Neuron (in vitro differentiated cells): ENCODE data around the gene SERPINB6.
"Not testable (repeated sequence)": the region's sequence is repeated elsewhere in the genome, so short reads cannot be mapped to it uniquely, and the experiment has no call there.

Source experiments
- H2AFZ ChIP-seq: one replicate; pipeline ENCODE4 v1.6.1; 2013; ENCODE audit warnings: low read depth, mild to moderate bottlenecking, inconsistent platforms, low read length, moderate library complexity
- H3K27me3 ChIP-seq: one replicate; pipeline ENCODE4 v1.6.1; 2013; ENCODE audit warnings: low read length; ENCODE audit not compliant: insufficient read depth
- H3K36me3 ChIP-seq: one replicate; pipeline ENCODE4 v1.6.1; 2013; ENCODE audit warnings: low read length; ENCODE audit not compliant: insufficient read depth
- H3K4me1 ChIP-seq: one replicate; pipeline ENCODE4 v1.6.1; 2013; ENCODE audit warnings: low read length; ENCODE audit not compliant: insufficient read depth
- H3K4me3 ChIP-seq: 2 replicates; pipeline ENCODE4 v1.5.1; 2013; ENCODE audit warnings: mild to moderate bottlenecking, low read length, moderate library complexity
- H3K9me3 ChIP-seq: one replicate; pipeline ENCODE4 v1.6.1; 2013; ENCODE audit warnings: low read length

Gene SERPINB6

GRCh38 chr6:2931055-2931454, 40.3 kb downstream of the SERPINB6 start:
- Histone ChIP-seq H3K4me1 (peaks cover 6% of the 10 kb centered on the region), H3K4me3 (no peak overlapping the region), H3K27me3 (no peaks in the 10 kb centered on the region), H2AFZ (no peak overlapping the region), H3K36me3 (no peaks in the 10 kb centered on the region), H3K9me3 (peaks cover 2% of the 10 kb centered on the region)

DNA sequence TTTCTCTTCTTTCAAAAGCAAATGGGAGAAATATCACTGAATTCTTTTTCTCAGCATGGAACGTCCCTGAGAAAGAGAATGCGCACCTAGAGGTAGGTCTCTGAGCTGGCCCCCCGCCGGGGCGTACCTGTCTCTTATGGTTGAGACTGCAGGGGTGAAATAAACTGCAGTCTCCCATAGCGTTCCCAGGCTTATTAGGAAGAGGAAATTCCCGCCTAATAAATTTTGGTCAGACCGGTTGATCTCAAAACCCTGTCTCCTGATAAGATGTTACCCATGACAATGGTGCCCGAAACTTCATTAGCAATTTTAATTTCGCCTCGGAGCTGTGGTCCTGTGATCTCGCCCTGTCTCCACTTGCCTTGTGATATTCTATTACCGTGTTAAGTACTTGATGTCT, 43.4 kb downstream of the SERPINB6 start:
- H2AFZ ChIP-seq, H3K27me3 ChIP-seq, H3K4me1 ChIP-seq, H3K36me3 ChIP-seq, H3K9me3 ChIP-seq, H3K4me3 ChIP-seq: not testable (repeated sequence)

GRCh38 chr6:2925842-2926747, 45.3 kb downstream of the SERPINB6 start:
- not testable (repeated sequence) for H3K4me3 ChIP-seq, H3K9me3 ChIP-seq, H3K27me3 ChIP-seq, H3K36me3 ChIP-seq, H2AFZ ChIP-seq, H3K4me1 ChIP-seq

DNA sequence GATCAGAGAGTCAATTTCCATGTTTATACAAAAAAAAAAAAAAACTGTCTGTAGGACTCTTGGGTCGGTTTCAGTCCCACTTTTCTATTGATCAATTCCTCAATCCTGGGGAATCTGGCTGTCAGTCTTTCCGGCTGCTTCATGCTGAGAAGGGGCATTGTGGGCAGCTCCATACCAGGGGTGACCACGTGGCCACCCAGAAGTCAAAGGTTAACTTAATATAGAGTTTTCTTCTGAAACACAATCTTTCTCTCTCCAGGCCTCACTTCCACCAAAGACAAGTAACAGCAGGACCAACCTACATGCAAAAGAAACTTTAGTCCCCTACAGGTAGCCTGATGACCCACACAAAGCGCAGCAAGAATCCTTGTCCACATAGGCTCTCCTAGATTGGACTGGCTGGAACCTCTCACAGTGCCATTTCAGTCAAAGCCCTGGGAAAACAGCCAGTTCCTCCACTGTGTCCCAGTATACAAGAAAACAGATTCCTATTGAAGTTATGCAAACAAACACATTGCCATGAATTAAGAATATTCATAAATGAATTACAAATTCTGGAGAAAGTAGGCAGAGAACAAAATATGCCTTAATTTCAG, 49.7 kb downstream of the SERPINB6 start:
- H3K4me3 ChIP-seq, result no peak overlapping the region
- no peaks in the 10 kb centered on the region for H3K36me3 ChIP-seq
- H3K4me1 ChIP-seq, result peaks cover 5% of the 10 kb centered on the region
- H3K27me3 ChIP-seq, result peaks cover 2% of the 10 kb centered on the region
- H3K9me3 ChIP-seq, result peaks cover 3% of the 10 kb centered on the region
- no peak overlapping the region for H2AFZ ChIP-seq

DNA sequence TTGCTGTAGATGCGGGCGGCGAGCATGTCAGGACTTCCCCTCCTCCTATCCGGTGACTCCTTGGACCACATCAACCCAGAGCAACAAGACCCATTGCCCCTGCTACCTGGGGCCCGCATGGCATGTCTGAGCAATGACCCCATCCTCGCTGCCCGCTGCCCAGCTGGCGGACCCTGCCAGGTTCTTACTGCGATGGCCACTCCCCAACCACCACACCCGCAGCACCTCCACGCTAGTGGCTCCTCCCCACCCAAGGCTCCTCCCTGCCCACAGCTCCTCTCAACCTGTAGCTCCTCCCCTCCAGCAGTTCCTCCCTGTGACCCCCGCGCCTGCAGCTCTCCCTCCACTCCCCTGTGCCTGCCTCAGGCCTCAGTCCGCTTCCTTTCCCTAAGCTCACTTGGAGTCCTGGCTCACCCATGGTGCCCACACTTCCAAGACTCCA, 50.7 kb downstream of the SERPINB6 start:
- H3K4me1 ChIP-seq, result peaks cover 12% of the 10 kb centered on the region
- no peak overlapping the region for H3K4me3 ChIP-seq
- H2AFZ ChIP-seq, result no peak overlapping the region
- H3K36me3 ChIP-seq, result no peaks in the 10 kb centered on the region
- H3K9me3 ChIP-seq, result peaks cover 3% of the 10 kb centered on the region
- H3K27me3 ChIP-seq, result peaks cover 2% of the 10 kb centered on the region

GRCh38 chr6:2919886-2920285, 51.5 kb downstream of the SERPINB6 start:
- H3K36me3 ChIP-seq, result no peaks in the 10 kb centered on the region
- H3K27me3 ChIP-seq, result peaks cover 2% of the 10 kb centered on the region
- no peak overlapping the region for H2AFZ ChIP-seq
- peaks cover 3% of the 10 kb centered on the region for H3K9me3 ChIP-seq
- H3K4me1 ChIP-seq, result peaks cover 12% of the 10 kb centered on the region
- no peak overlapping the region for H3K4me3 ChIP-seq

DNA sequence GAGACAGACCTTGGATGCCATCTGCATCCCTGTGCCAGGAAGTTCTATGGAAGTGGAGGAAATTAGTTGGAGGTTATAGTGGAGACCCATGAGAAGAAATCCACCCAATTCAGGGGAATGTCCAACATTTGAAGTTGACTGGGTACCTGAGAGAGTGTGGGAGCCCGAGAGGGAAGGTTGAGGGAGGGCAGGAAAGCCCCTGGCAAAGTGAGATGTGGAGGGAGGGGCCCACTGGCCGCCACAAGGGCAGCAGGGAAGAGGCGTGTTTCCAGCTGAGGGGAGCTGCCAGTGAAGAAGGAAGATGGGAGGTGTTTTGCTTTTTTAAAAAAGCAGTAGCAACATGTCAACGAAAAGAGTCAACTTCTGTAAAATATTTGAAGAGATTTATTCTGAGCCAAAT, 52.0 kb downstream of the SERPINB6 start:
- no peak overlapping the region for H2AFZ ChIP-seq
- no peak overlapping the region for H3K4me3 ChIP-seq
- no peaks in the 10 kb centered on the region for H3K36me3 ChIP-seq
- peaks cover 3% of the 10 kb centered on the region for H3K9me3 ChIP-seq
- H3K27me3 ChIP-seq, result peaks cover 2% of the 10 kb centered on the region
- H3K4me1 ChIP-seq, result peaks cover 12% of the 10 kb centered on the region

GRCh38 chr6:2918936-2919335, 52.4 kb downstream of the SERPINB6 start:
- H3K9me3 ChIP-seq, result peaks cover 3% of the 10 kb centered on the region
- H2AFZ ChIP-seq, result no peak overlapping the region
- no peaks in the 10 kb centered on the region for H3K36me3 ChIP-seq
- no peak overlapping the region for H3K4me3 ChIP-seq
- H3K4me1 ChIP-seq, result peaks cover 12% of the 10 kb centered on the region
- H3K27me3 ChIP-seq, result peaks cover 2% of the 10 kb centered on the region

DNA sequence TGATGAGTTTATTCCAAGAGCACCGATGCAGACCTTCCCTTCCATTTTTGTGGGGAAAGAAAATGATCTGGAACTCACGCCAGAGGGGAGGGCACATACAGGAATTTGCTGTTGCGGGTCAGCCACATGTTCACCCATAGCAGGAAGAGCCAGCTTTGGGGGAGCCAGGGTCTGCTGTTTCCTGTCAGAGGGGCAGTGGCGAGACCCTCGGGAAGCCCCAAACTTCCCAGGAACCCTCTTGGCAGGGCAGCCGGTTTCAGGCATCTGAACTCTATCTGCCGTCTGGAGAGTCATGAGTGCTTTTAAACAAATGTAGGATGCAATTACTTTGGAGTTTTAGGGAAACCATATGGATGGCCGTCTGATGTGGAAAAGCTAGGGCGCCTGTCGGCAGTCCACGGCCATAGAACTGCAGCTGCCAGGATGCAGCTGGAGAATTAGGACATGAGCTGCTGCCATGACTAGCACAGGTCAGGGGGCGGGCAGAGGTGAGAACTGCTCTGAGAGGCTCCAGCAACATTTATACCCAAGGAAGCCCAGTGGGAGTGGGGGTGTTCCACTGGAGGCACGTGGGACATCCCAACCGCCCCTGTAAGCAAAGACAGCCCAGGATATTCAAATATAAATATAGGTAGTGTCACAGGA, 53.4 kb downstream of the SERPINB6 start:
- peaks cover 3% of the 10 kb centered on the region for H3K9me3 ChIP-seq
- peaks cover 2% of the 10 kb centered on the region for H3K27me3 ChIP-seq
- H2AFZ ChIP-seq, result no peak overlapping the region
- H3K36me3 ChIP-seq, result no peaks in the 10 kb centered on the region
- peaks cover 12% of the 10 kb centered on the region for H3K4me1 ChIP-seq
- no peak overlapping the region for H3K4me3 ChIP-seq

GRCh38 chr6:2917065-2917464, 54.3 kb downstream of the SERPINB6 start:
- Histone ChIP-seq H3K36me3 (no peaks in the 10 kb centered on the region), H3K4me3 (no peak overlapping the region), H3K27me3 (peaks cover 2% of the 10 kb centered on the region), H3K4me1 (peaks cover 12% of the 10 kb centered on the region), H3K9me3 (peaks cover 3% of the 10 kb centered on the region), H2AFZ (no peak overlapping the region)

DNA sequence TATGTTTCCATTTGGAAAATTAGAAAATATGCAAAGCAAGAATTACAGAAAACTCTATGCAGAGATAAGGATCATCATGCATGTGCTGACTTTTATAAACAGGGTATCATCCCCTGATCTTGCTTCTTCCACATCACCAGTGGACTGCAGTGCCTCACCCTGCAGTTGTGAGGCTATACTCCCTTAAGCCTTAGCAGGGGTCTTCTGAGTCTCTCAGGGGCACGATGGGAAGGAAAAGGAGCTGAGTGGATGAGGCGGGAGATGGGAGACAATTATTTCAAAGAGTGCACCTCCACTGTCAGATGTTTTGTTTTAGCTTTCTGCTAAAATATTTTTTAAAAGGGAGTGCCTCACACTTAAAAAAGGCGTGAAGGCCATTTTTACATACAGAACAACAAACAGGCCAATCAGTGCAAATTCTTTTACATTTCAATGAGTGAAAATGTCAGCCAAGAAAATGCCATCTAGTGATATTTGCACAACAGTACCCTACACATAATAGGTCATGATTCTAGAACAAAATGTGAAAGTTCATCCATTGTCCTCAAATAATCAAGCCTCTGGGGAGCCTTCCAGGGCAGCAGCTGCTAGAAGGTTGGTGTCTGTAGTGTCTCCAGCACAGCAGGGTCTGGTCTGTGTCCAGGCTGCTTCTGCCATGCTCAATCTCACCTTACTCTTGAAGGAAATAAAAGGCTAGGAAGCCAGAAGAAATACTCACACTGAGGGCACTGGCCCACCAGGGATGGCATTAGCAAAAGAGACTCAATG, 55.0 kb downstream of the SERPINB6 start:
- Histone ChIP-seq H3K36me3 (no peaks in the 10 kb centered on the region), H3K4me1 (peaks cover 12% of the 10 kb centered on the region), H3K4me3 (no peak overlapping the region), H2AFZ (no peak overlapping the region), H3K9me3 (peaks cover 3% of the 10 kb centered on the region), H3K27me3 (peaks cover 2% of the 10 kb centered on the region)

- peaks cover 12% of the 10 kb centered on the region for H3K4me1 ChIP-seq
- no peaks in the 10 kb centered on the region for H3K27me3 ChIP-seq
- H2AFZ ChIP-seq, result no peak overlapping the region
- H3K36me3 ChIP-seq, result no peaks in the 10 kb centered on the region
- no peak overlapping the region for H3K4me3 ChIP-seq
- H3K9me3 ChIP-seq, result no peaks in the 10 kb centered on the region
Observed at GRCh38 chr6:2915150-2915549, 56.2 kb downstream of the SERPINB6 start.

- Histone ChIP-seq H3K9me3 (no peaks in the 10 kb centered on the region), H3K4me3 (no peak overlapping the region), H3K4me1 (peaks cover 18% of the 10 kb centered on the region), H3K36me3 (no peaks in the 10 kb centered on the region), H2AFZ (no peak overlapping the region), H3K27me3 (peaks cover 5% of the 10 kb centered on the region)
Observed at GRCh38 chr6:2914318-2914660, 57.1 kb downstream of the SERPINB6 start.
